Subcutaneous adipose tissue (tissue), 4 donors: ENCODE measurements around the gene HSPE1. TPM values are rescaled to one million over a fixed set of nuclear protein-coding genes. Genes with fewer than 3 reads are reported as not detected.

ENCODE experiments used
- CTCF ChIP-seq: fragments of 450-650 bp; IDR thresholded peaks from one replicate; pipeline ENCODE4 v1.5.1; 2016; ENCODE audit warnings: low read depth, mild to moderate bottlenecking, control low read depth, antibody characterized with exemption, moderate library complexity
- small RNA-seq: library from RNA; depleted of rRNA; stranded (forward); fragments of <200 nt; gene quantifications from one replicate; pipeline ENCODE3, GENCODE V24; 2016
- total RNA-seq, 4 donors: library from RNA; depleted of rRNA; stranded (reverse); fragments of >200 nt; gene quantifications; one replicate each; pipeline ENCODE4 v1.1.0, GENCODE V29; 2016

HSPE1 gene
- total RNA-seq, 4 donors from 2014 or later, result 36.4 to 284 (median 51.7) TPM

GRCh38 chr2:197548582-197548981 is 48.4 kb downstream of the HSPE1 start:
- TF ChIP-seq CTCF, result no peak

Small RNA genes lying within 50 kb of the gene (small RNA-seq; reads per million reads assigned to genes)
- gene AC020550.1, result not detected

Other genes with a start within 250 kb of the HSPE1 start
- 10 to 100 TPM; 22.8 to 69.1 (median 37.5) TPM for gene ANKRD44, start 189.6 kb upstream of the HSPE1 start, total RNA-seq
- 100 to 1,000 TPM; 390 to 510 (median 406) TPM for gene SF3B1, start 65.4 kb upstream of the HSPE1 start, total RNA-seq
- gene COQ10B, start 46.8 kb upstream of the HSPE1 start, total RNA-seq, result 10 to 100 TPM; 23.4 to 38.0 (median 29.5) TPM
- 100 to 1,000 TPM; 125 to 169 (median 127) TPM for gene HSPD1, start 539 bp upstream of the HSPE1 start, total RNA-seq
- 10 to 100 TPM; 17.0 to 44.2 (median 24.1) TPM for gene MOB4, start 15.7 kb downstream of the HSPE1 start, total RNA-seq
- 10 to 100 TPM; 12.7 to 29.6 (median 23.0) TPM for gene RFTN2, start 175.2 kb downstream of the HSPE1 start, total RNA-seq
- 1 to 10 TPM; 3.3 to 4.5 (median 4.1) TPM for gene MARS2, start 205.0 kb downstream of the HSPE1 start, total RNA-seq